Epithelial cell of esophagus (primary cell): ENCODE results near the gene ZNF774.
"Not testable (repeated sequence)": the region's sequence is repeated elsewhere in the genome, so short reads cannot be mapped to it uniquely, and the experiment has no call there.

Experiments
- DNase-seq: peaks from one replicate; pipeline ENCODE4 v3.0.0; 2010; ENCODE audit warnings: low read depth
- H3K4me3 ChIP-seq: 2 replicates; pipeline ENCODE4 v1.5.1; 2011; ENCODE audit warnings: mild to moderate bottlenecking, low read length, control low read depth
- TF ChIP-seq, protein P1 (sequence below): IDR thresholded peaks from 2 replicates; pipeline ENCODE4 v1.5.1; 2011; ENCODE audit warnings: low read depth, mild to moderate bottlenecking, low read length, control low read depth, inconsistent platforms; ENCODE audit not compliant: insufficient read depth; ENCODE audit errors: missing control alignments

The ZNF774 gene

DNA sequence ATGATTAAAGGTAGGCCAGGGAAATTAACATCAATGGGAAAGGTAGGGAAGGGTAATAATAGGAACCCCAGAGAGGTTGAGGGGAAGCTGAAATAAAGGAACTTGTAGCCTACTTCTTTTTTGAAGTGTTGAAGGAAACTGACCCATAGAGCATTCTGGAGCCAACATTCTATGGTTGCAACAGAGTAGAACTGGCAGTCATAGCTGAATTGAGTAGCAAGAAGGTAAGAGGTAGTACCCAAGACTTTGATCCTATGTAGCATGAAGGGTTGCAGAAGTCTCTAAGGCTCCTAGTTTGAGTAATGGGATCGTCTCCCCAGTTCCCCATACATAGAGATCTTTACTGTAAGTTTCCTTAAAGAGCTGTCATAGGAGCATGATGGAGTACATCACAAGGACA, 7.4 kb upstream of the ZNF774 start:
- DNase-seq = no peak
- TF ChIP-seq, protein P1, sequence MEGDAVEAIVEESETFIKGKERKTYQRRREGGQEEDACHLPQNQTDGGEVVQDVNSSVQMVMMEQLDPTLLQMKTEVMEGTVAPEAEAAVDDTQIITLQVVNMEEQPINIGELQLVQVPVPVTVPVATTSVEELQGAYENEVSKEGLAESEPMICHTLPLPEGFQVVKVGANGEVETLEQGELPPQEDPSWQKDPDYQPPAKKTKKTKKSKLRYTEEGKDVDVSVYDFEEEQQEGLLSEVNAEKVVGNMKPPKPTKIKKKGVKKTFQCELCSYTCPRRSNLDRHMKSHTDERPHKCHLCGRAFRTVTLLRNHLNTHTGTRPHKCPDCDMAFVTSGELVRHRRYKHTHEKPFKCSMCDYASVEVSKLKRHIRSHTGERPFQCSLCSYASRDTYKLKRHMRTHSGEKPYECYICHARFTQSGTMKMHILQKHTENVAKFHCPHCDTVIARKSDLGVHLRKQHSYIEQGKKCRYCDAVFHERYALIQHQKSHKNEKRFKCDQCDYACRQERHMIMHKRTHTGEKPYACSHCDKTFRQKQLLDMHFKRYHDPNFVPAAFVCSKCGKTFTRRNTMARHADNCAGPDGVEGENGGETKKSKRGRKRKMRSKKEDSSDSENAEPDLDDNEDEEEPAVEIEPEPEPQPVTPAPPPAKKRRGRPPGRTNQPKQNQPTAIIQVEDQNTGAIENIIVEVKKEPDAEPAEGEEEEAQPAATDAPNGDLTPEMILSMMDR = no peak

DNA sequence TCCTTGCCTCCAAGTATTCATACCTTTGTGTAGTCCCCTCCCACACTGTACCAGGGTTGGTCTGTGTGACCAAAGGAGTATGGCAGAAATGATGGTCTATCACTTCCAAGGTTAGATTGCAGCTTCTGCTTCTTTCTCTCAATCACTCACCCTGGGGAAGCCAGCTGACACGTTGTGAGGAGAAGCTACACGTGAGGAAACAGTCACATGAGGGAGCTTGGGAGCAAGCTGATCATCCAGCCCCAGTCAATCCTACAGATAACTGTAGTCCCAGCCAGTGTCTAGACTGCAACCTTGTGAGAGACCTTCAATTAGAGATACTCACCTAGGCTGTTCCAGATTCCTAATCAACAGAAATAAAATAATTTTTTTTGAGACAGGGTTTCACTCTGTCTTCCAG, 6.2 kb upstream of the ZNF774 start:
- DNase-seq = no peak
- TF ChIP-seq, protein P1 = no peak
- no peak overlapping the region for H3K4me3 ChIP-seq

More for the DNA sequence above, 7.4 kb upstream of the ZNF774 start:
- no peak overlapping the region for H3K4me3 ChIP-seq

DNA sequence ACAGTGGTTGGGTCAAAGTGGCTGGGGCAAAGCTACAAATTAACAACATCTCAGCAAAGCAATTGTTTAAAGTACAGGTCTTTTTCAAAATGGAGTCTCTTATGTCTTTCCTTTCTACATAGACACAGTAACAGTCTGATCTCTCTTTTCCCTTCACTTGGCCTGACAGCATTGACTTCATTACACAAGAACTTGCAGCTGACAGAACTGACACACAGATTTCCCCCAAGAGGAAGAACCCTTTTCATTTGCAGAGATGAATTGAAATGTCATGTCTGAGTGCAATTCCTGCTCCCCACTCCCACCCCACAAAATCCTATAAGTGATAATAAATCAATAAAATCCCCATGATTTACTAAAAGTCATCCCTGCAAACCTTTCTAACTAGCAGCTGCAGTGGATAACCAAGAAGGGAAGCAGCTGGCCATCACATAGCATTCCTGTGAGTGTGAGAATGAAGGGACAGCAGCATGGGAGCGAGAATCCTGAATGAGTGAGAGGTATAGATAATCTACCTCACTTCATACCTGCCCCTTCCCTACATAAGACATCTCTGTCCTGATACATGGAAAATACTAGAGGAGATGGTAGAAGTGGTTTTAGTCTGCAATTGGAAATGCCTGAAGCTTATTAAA, 4.5 kb upstream of the ZNF774 start:
- H3K4me3 ChIP-seq, DNase-seq: not testable (repeated sequence)

DNA sequence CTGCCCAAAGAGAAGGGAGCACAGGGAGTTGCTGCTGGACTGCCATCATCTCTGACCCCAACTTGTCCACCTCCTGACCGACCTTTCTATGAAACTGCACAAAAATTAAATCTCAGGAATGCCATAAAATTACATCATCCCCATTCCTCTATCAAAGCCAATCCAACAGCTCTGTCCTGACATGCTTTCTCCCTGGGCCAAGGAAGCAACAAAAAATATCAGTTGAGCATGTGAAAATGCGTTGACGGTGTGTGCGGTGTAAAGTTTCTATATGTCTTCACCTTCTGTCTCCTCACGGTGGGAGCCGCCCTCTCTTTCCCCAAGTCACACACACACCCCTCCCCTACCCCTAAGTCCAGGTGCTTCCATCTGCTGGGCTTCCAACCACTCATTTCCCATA, 3.6 kb upstream of the ZNF774 start:
- TF ChIP-seq, protein P1 = no peak
- DNase-seq = peak; percentile 71
- no peak overlapping the region for H3K4me3 ChIP-seq

DNA sequence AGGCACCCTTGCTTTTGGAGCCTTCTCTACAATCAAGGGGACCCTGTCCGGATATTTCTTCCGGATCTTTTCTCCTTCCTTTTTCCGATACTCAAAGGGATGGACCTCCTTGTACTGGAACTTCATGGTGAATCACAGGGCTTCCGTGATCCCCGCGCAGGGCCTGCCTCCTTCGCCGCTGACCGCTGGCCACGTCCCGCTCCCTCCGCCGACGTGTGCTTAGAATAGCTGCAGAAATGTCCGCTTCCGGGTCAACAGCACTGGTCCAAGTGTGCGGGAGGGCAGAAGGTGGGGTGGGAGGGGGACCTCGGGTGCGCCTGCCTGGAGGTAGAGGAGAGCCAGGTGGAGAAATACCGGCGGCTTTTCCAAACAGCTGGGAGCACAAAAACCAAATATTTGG, 3.0 kb upstream of the ZNF774 start:
- TF ChIP-seq, protein P1 = no peak
- no peak overlapping the region for H3K4me3 ChIP-seq

DNA sequence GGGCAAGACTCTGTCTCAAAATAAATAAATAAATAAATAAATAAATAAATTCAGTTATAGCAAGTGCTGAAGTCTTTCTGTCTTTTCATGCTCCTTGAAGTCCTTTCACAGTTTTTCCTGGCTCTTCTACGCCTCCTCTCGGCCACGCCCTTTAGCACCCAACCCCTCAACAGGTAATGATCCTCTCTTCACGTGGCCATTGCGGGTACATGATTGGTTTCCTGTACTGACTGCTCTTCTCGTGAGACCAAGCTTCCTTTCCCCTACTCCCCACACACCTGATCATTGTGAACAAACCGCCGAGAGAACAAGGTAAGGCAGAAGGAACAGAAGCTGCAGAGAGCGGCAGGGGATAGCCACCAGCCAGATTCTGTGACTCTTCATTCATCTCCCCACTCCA, 2.3 kb upstream of the ZNF774 start:
- no peak overlapping the region for H3K4me3 ChIP-seq
- TF ChIP-seq, protein P1 = no peak
- no peak for DNase-seq

More for the DNA sequence above, 3.0 kb upstream of the ZNF774 start:
- no peak for DNase-seq

DNA sequence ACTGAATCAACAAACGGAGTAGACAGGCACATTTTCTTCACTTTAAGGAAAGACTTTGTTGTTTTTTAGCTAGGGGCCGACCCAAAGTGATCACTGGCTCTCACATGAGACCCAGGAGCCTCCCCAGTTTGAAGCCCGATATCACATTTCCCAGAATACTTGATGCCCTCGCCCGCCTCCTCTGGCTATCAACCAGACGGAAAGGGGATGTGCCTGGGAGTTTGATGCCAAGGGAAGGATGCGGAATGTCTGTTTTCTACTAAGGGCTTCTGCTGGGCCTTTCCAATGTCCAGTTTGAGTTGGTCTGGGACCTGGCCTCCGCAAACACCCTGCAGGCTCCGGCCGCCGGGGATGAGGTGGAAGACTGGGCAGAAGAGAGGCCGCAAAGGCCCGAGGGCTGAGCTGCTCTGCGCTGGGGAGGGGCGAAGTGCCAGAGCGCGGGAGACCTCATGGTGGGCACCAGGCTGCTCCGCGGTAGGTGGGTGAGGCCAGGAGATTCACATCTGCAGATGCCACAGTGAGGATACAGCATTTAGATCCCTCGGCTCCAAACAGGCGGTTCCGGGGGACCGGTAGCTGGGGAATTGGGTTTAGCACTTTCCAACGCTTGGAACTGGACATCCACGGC, 491 bp upstream of the ZNF774 start:
- no peak for DNase-seq
- TF ChIP-seq, protein P1 = no peak
- peak overlapping the region; percentile 70 for H3K4me3 ChIP-seq
